ENCODE results near the gene PGPEP1.
"Not testable (repeated sequence)": the region's sequence is repeated elsewhere in the genome, so short reads cannot be mapped to it uniquely, and the experiment has no call there.

The PGPEP1 gene

DNA sequence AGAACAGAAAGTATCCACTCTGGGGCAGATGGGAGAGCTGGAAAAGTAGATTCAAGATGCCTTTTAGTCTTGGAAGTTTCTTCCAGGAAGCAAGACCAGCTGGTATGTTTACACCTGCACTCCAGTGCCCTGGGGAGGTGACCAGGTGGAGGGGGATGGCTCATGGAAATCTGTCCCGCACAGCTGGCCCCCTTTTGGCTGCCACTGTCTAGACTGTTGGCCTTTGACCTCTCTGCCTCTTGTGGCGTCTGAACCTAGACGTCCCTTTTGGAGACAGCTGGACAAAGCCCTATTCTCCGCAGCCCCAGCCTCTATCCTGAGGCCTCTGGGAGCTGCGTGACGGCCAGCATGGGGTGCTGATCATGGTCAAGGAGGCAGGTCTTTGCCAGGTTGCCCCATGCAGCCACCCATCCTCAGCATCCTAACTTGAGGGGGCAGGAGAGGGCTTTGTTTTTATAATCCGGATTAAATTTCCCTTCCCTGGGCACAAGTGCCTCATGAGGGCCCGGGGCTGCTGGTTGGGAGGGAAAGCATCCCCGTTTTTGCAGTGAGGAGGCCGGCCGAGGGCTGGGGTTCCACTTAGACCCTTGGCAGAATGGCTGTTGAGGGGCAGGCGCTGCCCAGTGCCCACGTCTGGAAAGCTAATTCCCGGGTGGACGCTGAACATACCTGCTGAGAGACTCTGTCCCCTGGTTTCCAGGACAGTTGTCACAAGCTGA lies 28.3 kb downstream of the PGPEP1 start:
- no peak for DNase-seq

DNA sequence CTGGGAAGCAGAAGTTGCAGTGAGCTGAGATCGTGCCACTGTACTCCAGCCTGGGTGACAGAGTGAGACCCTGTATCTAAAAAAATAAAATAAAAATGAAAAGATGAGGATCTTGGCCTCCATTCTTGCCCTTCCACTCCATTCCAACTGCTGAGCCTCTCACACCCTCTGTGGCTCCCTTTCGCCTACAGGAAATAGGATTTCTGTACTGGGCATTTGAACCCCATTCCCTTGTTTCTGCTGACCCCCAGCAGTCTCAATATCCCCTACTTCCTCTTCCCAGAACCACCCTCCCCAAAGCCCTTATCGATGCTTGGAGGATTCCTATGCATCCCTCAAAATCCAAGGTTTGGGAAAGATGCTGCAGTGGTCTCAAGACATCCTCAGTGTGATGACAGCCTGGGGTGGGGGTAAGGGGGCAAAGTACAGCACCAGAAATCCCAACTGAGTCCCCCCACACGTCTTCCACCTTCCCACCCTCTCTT lies 33.1 kb downstream of the PGPEP1 start:
- no peak for DNase-seq

DNA sequence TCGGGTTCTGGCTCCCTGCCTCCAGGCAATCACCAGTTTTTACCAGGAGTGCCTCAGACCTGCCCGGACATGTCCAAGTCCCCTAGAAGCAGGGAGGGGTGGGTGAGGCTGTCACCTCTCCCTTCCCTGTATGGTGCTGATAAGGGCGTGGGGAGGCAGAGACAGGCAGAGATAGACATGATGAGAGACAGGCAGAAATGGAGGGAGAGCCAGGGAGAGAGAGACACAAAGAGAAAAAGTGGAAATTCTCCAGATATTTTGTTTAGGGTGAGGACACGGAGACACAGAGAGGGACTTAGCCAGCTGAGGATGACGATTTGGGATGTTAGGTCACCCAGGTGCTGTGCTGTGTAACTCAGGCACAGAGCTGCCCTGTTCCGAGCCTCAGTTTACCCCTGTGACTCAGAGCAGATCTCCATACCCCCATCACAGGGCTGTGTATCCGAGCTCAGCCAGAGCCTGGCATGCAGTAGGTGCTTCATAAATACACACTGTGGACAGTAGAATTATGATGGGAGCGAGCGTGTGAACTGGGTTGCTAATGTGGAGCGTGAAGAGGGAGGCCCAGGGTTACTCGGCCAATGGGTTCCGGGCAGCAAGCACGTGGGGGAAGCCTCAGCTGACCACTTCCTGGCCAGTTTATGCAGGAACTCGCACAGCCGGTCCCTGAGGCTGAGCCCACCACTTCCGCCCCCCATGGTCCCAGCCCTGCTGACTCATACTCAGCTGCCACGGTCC lies 33.7 kb downstream of the PGPEP1 start:
- no peak for DNase-seq

DNA sequence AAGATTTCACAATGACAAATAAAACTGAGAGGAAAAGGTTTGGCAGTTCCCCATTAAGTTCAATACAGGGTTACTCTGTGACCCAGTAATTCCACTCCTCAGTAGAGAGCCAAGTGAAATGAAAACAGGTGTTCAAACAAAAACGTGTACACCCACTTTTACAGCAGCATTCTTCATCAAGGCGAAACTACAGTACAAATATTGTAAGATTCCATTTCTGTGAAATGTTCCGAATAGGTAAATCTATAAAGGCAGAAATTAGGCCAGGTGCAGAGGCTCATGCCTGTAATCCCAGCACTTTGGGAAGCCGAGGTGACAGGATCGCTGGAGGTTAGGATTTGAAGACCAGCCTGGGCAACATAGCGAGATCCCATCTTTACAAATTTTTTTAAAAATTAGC lies 36.6 kb downstream of the PGPEP1 start:
- DNase-seq, result peak; percentile 35

DNA sequence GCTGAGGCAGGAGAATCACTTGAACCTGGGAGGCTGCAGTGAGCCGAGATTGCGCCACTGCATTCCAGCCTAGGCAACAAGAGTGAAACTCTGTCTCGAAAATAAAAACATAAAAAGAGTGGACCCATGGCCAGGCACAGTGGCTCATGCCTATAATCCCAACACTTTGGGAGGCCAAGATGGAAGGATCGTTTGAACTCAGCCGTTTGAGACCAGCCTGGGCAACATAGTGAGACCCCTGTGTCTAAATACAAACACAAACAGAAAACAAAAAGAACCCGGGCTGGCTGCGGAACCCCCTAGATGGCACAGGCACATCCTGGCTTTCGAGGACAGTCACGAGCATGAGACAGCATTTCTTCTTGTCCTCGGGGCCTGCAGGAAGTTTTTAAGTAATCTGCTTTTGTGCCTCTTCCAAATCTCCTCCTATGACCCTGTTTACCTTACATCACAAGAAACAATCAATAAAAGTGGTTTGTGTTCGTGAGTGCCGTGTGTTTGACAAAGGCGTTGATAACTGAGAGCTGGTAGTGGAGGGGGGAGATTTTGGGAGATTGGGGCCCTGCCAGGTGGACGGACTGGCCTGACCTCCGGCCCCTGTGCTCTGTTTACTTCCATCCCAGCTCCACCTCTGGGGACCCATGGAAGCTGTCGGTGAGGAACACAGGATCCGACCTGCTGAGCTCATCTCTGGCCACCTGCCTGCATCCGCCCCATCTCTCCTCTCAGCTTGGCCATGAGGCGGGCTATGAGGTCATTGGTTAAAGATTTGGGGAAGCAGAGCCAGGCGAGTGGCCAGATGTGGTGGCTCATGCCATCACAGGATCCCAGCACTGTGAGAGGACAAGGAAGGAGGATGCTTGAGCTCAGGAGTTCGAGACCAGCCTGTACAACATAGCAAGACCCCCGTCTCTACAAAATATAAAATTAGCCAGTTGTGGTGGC lies 39.7 kb downstream of the PGPEP1 start:
- no peak for DNase-seq

DNA sequence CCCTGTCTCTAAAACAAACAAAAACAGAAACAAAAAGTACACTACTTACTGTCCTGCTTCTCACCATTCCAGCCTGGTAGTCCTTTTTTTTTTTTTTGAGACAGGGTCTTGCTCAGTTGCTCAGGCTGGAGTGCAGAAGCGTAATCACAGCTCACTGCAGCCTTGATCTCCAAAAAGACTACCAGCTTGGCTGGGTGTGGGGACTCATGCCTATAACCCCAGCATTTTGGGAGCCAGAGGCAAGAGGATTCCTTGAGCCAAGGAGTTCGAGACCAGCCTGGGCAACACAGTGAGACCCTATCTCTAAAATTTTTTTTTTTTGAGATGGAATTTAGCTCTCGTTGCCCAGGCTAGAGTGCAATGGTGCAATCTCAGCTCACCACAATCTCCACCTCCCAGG lies 40.4 kb downstream of the PGPEP1 start:
- DNase-seq, result no peak

DNA sequence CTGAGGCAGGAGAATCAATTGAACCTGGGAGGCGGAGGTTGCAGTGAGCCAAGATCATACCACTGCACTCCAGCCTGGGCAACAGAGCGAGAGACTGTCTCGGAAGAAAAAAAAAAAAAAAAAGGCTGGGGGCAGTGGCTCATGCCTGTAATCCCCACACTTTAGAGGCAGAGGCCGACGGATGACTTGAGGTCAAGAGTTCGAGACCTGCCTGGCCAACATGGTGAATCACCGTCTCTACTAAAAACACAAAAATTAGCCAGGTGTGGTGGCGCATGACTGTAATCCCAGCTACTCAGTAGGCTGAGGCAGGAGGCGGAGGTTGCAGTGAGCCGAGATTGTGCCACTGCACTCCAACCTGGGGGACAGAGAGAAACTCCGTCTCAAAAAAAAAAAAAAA lies 43.2 kb downstream of the PGPEP1 start:
- DNase-seq, result not testable (repeated sequence)

DNA sequence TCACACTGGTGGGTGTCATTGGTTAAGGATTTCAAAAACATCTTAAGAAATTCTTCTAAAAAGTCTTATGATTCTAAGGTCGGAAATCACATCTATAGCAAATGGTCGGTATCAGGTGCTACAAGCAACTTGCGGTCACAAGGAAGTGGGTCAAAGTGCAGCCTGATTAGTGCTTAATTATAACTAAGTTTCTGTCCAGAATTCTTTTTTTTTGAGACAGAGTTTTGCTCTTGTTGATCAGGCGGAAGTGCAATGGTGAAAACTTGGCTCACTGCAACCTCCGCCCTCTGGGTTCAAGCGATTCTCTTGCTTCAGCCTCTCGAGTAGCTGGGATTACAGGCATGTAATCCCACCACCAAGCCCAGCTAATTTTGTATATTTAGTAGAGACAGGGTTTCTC lies 44.4 kb downstream of the PGPEP1 start:
- DNase-seq, result no peak

DNA sequence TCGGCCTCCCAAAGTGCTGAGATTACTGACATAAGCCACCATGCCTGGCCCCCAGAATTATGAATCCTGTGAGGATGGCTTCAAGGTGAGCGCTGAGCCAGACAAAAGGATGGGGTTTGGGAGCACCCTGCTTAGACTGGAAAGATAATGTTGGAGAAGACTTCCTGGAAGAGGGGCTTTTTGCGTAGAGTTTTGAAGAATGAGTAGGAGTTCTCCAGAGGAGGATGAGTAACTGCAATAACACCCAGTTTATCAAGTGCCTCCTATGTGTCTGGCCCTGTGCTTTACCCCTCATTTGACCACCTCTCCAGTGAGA lies 44.9 kb downstream of the PGPEP1 start:
- no peak for DNase-seq

DNA sequence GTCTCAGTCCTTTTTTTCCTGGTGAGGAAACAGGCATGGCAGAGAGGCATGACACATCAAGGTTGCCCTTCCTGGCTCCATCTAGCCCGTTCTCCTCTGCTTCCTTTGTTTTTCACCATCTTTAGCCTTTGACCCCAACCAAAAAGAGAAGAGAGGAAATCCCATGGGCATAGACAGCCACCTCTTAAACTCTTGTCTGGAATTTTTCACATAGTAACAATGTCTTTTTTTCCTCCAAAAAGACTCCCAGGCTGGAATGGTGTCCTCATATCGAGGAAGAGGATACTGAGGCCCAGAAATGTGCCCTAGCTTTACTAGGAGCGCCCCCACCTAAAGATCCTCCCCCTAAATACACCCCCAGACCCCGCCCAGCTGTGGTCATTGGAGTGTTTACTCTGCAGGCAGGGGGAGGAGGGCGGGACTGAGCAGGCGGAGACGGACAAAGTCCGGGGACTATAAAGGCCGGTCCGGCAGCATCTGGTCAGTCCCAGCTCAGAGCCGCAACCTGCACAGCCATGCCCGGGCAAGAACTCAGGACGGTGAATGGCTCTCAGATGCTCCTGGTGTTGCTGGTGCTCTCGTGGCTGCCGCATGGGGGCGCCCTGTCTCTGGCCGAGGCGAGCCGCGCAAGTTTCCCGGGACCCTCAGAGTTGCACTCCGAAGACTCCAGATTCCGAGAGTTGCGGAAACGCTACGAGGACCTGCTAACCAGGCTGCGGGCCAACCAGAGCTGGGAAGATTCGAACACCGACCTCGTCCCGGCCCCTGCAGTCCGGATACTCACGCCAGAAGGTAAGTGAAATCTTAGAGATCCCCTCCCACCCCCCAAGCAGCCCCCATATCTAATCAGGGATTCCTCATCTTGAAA lies 45.5 kb downstream of the PGPEP1 start, which contains the start of gene GDF15:
GDF15 (plus strand) TSS at position 484 of the 868 bp plus-strand sequence; CDS start at position 516, 32 bp downstream.
- no peak for DNase-seq

DNA sequence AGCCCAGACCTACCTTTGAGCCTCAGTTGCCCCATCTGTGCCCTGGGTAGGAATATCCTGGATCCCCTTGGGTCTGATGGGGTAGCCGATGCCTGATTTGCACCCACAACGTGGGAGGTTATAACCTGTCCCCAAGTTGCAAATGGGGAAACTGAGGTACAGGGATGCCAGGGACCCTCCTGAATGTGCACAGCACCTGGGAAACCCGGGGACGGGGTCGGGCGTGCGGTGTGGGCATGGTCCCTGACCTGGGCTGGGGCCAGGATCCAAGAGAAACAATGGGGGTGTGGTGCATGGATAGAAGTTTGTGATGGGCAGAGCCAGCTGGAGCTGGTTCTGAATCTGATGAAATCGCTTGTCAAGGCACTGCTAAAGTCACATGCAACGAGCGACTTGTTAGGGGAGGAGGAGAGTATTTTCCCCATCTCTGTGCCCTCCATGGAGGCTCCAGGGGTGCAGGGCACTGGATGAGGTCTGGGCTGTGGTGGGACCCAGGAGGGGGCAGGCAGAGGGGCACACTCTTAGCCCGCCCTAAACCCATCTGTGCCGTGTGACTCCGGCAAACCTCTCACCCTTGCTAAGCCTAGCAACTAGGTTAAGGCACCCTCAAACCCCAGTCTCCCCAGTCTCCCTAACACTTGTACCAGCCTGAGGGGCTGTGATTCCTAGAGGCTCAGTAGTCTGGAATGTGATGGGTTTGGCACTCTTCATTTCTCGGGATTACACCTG lies 46.3 kb downstream of the PGPEP1 start:
- DNase-seq, result no peak

DNA sequence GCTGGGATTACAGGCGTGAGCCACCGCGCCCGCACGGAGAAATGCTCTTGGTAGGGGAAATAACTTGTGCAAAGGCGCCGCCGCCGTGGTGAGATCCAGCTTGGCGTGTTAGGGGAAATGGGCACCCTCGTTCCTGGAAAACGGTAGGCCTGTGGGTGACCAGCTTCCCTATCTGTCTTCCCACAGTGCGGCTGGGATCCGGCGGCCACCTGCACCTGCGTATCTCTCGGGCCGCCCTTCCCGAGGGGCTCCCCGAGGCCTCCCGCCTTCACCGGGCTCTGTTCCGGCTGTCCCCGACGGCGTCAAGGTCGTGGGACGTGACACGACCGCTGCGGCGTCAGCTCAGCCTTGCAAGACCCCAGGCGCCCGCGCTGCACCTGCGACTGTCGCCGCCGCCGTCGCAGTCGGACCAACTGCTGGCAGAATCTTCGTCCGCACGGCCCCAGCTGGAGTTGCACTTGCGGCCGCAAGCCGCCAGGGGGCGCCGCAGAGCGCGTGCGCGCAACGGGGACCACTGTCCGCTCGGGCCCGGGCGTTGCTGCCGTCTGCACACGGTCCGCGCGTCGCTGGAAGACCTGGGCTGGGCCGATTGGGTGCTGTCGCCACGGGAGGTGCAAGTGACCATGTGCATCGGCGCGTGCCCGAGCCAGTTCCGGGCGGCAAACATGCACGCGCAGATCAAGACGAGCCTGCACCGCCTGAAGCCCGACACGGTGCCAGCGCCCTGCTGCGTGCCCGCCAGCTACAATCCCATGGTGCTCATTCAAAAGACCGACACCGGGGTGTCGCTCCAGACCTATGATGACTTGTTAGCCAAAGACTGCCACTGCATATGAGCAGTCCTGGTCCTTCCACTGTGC lies 47.9 kb downstream of the PGPEP1 start:
- DNase-seq, result peak; percentile 80

DNA sequence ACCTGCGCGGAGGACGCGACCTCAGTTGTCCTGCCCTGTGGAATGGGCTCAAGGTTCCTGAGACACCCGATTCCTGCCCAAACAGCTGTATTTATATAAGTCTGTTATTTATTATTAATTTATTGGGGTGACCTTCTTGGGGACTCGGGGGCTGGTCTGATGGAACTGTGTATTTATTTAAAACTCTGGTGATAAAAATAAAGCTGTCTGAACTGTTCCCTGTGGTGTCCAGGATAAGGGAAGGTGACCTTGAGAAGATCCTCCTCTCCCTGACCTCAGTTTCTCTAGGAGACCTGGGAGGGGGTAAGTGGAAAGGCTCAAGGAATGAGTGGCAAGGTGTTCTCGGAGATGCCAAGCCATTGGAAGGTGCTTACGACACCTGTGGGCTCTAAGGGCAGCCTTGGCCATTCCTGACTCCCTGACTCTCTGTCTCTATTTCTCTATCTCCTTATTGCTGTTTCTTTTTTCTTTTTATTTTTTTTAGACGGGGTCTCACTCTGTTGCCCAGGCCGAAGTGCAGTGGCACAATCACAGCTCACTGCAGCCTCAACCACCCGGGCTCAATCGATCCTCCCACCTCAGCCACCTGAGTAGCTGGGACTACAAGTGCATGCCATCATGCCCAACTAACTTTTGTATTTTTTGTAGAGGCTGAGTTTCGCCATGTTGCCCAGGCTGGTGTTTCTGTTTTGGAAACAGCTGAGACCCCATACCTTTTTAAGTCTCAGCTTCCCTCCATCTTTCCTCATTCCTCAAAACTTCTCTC lies 48.7 kb downstream of the PGPEP1 start:
- DNase-seq, result no peak

DNA sequence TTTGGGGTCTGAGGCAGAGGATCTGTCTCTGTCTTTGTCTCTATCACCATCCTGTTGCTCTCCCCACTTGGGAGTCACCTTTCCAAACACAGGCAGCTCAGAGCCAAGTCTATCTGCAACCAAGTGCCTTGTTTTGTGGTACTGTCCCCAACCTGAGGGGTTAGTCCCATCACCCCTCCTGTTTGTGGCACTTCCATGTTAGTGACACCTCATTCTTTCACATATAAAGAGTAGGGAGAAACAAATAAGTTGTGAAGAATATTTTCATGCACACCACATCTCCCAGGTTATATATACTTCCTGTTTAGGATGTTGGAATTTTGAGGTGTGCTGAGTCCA lies 49.3 kb downstream of the PGPEP1 start:
- DNase-seq, result no peak

DNA sequence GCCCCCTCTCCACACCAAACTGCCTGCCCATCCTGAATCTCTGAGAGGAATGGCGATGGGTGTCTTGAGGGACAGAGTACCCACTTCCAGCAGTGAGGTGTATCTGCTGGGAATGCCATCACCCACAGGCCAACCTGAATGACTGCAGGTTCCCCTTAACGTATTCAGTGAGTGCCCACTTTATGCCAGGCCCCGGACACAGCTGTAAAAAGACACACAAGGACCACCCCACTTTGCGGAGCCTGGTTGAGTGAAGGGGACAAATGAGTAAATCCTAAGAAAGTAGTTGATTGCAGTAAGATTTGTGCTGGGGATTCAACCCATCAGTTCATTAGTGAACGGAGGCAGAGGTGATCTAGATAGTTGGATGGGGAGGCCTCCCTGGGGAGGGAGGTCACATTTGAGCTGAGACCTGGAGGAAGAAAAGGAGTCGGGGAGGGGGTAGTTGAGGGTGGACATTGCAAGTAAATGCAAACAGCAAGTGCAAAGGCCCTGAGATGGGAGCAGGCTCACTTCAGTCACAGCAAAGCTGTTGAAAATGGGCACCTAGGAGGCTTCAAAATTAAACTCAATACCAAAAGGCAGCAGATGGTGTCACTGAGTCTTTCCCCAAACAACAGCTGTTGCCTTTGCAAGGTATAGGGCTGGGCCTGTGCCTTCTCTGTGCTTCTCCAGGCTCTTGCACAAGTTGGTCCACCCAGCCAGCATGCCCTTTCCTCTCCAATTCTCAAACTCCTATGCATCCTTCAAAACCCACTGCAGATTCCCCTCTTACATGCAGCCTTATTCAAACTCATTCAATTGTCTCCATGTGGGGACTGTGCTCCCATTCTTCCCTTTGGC lies 49.9 kb downstream of the PGPEP1 start:
- DNase-seq, result no peak

DNA sequence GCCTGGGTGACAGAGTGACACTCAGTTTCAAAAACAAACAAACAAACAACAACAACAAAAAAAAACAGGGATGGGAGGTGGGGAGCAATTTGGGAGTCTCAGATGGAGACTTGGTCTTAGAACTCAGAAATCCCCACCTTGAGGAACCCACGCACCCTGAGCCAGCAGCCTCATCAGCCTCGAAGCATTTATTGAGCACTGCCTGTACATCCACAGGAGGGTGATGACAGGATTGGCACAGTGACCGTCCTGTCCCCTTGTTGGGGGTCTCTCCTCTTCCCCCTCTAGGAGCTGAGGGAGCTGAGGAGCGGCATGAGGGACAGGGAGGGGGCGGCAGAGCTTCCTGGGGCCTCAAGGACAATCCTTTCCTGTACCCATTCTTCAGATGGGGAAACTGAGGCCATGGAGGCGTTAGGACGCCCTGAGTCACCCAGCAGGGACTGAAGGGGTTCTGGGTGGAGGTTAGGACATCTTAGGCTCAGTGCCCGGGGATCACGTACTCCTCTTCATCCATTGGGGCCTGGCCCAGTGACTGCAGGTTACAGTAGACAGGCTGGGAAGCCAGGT lies 51.2 kb downstream of the PGPEP1 start:
- DNase-seq, result no peak

DNA sequence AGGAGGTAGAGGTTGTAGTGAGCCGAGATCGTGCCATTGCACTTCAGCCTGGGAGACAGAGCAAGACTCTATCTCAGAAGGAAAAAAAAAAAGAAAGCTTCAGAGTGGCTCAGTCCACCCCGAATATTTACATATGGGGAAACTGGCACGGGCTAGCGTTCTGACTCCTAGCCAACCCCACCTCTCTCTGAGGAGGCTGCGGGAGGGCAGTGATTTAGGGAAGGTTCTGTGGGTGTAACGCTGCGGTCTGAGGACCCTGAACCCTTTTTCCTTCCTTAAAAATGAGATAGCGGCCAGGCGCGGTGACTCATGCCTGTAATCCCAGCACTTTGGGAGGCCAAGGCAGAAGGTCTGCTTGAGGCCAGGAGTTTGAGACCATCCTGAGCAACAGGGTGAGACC lies 52.0 kb downstream of the PGPEP1 start:
- DNase-seq, result no peak

DNA sequence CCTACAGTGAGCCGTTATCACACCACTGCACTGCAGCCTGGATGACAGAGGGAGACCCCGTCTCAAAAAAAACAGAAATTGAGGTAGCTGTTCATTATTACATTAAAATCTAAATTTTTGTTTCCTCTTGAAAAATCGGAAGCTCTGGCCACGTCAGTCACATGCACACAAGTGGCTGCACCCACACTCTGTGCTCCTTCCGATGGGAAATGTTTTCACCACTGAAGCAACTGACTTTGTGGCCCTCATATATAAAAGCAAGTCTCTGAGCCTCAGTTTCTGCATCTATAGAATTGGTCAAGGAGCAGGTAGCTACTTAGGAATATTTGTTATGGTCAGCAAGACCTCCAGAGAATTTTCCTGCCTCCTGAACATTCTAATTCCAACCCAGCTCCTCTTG lies 52.5 kb downstream of the PGPEP1 start:
- no peak for DNase-seq

DNA sequence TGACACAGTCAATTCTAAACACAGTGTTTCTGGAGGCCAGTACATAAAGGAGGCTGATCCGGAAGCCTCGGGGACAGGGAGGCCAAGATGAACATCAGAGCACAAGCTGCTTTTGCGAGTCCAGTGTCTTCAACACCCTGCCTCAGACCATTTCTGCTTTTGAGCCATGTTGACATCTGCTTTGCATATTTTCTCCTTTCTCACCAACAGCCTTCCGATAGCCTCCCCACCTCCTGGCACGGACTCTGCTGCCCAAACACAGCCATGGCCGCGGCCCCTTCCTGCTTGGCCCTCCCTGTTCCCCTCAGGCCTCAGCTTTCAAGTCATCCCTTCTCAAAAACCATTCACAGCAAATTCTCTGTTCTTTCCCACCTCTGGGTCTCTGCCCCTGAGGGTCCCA lies 53.4 kb downstream of the PGPEP1 start:
- no peak for DNase-seq
